HepG2 (cell line): ENCODE measurements around the gene OSBP. TPM values are rescaled to one million over a fixed set of nuclear protein-coding genes. Genes with fewer than 3 reads are reported as not detected.

Source experiments
- DZIP1 ChIP-seq: sonication (generic); formaldehyde crosslinking; IDR thresholded peaks from 2 replicates; pipeline ENCODE4 v1.5.0; 2020; ENCODE audit warnings: mild to moderate bottlenecking, missing genetic modification reagents
- E2F1 ChIP-seq: sonication (generic); formaldehyde crosslinking; IDR thresholded peaks from 2 replicates; pipeline ENCODE4 v1.5.0; 2020; ENCODE audit warnings: missing genetic modification reagents
- GABPB1 ChIP-seq: IDR thresholded peaks from 2 replicates; pipeline ENCODE4 v1.6.1; 2016; ENCODE audit warnings: mild to moderate bottlenecking, missing genetic modification reagents, moderate library complexity, missing compliant biosample characterization
- GPN1 ChIP-seq: sonication (generic); formaldehyde crosslinking; IDR thresholded peaks from 2 replicates; pipeline ENCODE4 v1.5.1; 2020; ENCODE audit warnings: missing genetic modification reagents, borderline replicate concordance
- HHEX ChIP-seq: IDR thresholded peaks from 2 replicates; pipeline ENCODE4 v1.6.1; 2016; ENCODE audit warnings: control low read depth
- HINFP ChIP-seq: sonication (generic); formaldehyde crosslinking; IDR thresholded peaks from 2 replicates; pipeline ENCODE4 v1.4.0; 2020; ENCODE audit warnings: low read depth, mild to moderate bottlenecking, missing genetic modification reagents
- MNT ChIP-seq: fragments of 450-650 bp; IDR thresholded peaks from 2 replicates; pipeline ENCODE4 v1.6.1; 2016
- MXI1 ChIP-seq: IDR thresholded peaks from 3 replicates; pipeline ENCODE4 v1.6.1; 2012; ENCODE audit warnings: low read depth, low read length, inconsistent platforms, borderline replicate concordance
- MYNN ChIP-seq: sonication (generic); formaldehyde crosslinking; IDR thresholded peaks from 2 replicates; pipeline ENCODE4 v1.4.0; 2020; ENCODE audit warnings: mild to moderate bottlenecking, low read depth, missing genetic modification reagents
- NFATC3 ChIP-seq: sonication (generic); formaldehyde crosslinking; IDR thresholded peaks from 2 replicates; pipeline ENCODE4 v1.5.1; 2020; ENCODE audit warnings: mild to moderate bottlenecking, missing genetic modification reagents
- SAP130 ChIP-seq: IDR thresholded peaks from 2 replicates; pipeline ENCODE4 v1.6.1; 2016; ENCODE audit warnings: low read depth
- TAF1 ChIP-seq: sonication (generic); formaldehyde crosslinking; IDR thresholded peaks from 2 replicates; pipeline ENCODE4 v1.4.0; 2020; ENCODE audit warnings: missing genetic modification reagents
- YY1 ChIP-seq: IDR thresholded peaks from 2 replicates; pipeline ENCODE4 v1.6.1; 2011; ENCODE audit warnings: low read length, low read depth, moderate library complexity, mild to moderate bottlenecking; ENCODE audit not compliant: insufficient read depth, insufficient replicate concordance
- ZBED4 ChIP-seq: sonication (generic); formaldehyde crosslinking; IDR thresholded peaks from 2 replicates; pipeline ENCODE4 v1.4.0; 2020; ENCODE audit warnings: missing genetic modification reagents, borderline replicate concordance
- ZBTB7A ChIP-seq: sonication (generic); formaldehyde crosslinking; IDR thresholded peaks from 2 replicates; pipeline ENCODE4 v1.8.0; 2022; ENCODE audit warnings: mild to moderate bottlenecking, missing genetic modification reagents
- ZNF513 ChIP-seq: sonication (generic); formaldehyde crosslinking; conservative IDR thresholded peaks from 2 replicates; pipeline ENCODE4 v1.5.0; 2020; ENCODE audit warnings: missing genetic modification reagents
- polyA plus RNA-seq, 8 experiments: library from polyadenylated mRNA; depleted of rRNA in 3 of 8; stranded (reverse) in 7 of 8; unstranded in 1 of 8; fragments of >200 nt; fragmentation: Illumina TruSeq in 4 of 8; extraction: Trizol in 4 of 8; gene quantifications; 2 replicates each; pipeline versions ENCODE4 v1.2.1 to v1.2.3, GENCODE V29; 2011 to 2016; ENCODE audit warnings: low read depth in 4 of 8, missing spikeins in 1 of 8, mixed read lengths in 1 of 8; ENCODE audit not compliant: insufficient read depth in 1 of 8
- total RNA-seq, 5 experiments: library from RNA; depleted of rRNA; stranded (reverse); fragments of >200 nt; fragmentation: Illumina TruSeq; extraction: Trizol; gene quantifications; 2 replicates each; pipeline ENCODE4 v1.2.3, GENCODE V29; 2016; ENCODE audit warnings: low read depth in 1 of 5

The OSBP gene
- total and polyA plus RNA-seq, 2 of the 13 experiments (the other 11 are each of a cell fraction or from before 2014, with no cell fraction given), result 12.1 to 13.5 TPM

- TF ChIP-seq DZIP1 (no peak), GPN1 (CRISPR knock-in tag) (no peak), MXI1 (0 out of 3 replicates have a peak, but pooled peaks have one; percentile 53), SAP130 (CRISPR knock-in tag) (peak; percentile 78), MYNN (CRISPR knock-in tag) (no peak), ZNF513 (no peak), HINFP (CRISPR knock-in tag) (peak; percentile 18; the same call in 1 of the 2 replicates), NFATC3 (CRISPR knock-in tag) (0 out of 2 replicates have a peak, but pooled peaks have one; percentile 48), E2F1 (CRISPR knock-in tag) (no peak), ZBED4 (CRISPR knock-in tag) (no peak), HHEX (CRISPR knock-in tag) (no peak), MNT (peak; percentile 38; the same call in 1 of the 2 replicates), GABPB1 (CRISPR knock-in tag) (peak; percentile 77), TAF1 (peak; percentile 54; the same call in 1 of the 2 replicates), YY1 (peak; percentile 87), ZBTB7A (CRISPR knock-in tag) (no peak)
Observed at GRCh38 chr11:59615637-59616395, at the start of gene OSBP (continued).
